Stimulated activated CD8-positive, alpha-beta memory T cell treated with anti-CD3 and anti-CD28 coated beads, Interleukin-4, amount 100 ng/mL, for 24 hours (primary cell): ENCODE measurements around the gene SLC39A1.

Experiments
- DNase-seq: peaks from one replicate; pipeline ENCODE4 v3.0.0-alpha.2; 2020; ENCODE audit warnings: low read depth

SLC39A1 gene

GRCh38 chr1:153977250-153978240, 14.2 kb upstream of the SLC39A1 start, which contains the start of gene JTB:
Gene JTB, minus strand, starts transcription at chr1:153977674. Its CDS starts 422 bp downstream, at chr1:153977252.
- peak; percentile 82 for DNase-seq

- no peak for DNase-seq
These were observed 13.5 kb upstream of the SLC39A1 start for GRCh38 chr1:153976819-153977249.

DNA sequence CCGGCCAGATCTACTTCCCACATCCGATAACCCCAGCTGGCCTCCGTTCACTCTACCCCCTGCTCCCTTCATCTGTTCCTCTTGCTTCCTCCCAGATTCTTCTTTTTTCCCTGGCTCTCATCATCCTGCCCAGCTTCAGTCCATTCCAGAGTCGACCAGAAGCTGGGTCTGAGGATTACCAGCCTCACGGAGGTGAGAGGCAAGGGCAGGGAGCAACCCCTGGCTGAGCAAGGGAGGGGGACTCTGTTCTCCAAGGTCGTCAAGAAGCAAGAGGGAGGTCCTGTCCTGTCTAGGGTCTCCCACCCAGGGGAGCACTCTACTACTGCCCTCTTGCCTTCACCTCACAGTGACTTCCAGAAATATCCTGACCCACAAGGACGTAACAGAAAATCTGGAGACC, 10.2 kb upstream of the SLC39A1 start:
- no peak for DNase-seq

- no peak for DNase-seq
These were observed 9.7 kb upstream of the SLC39A1 start for GRCh38 chr1:153973071-153973470.

DNA sequence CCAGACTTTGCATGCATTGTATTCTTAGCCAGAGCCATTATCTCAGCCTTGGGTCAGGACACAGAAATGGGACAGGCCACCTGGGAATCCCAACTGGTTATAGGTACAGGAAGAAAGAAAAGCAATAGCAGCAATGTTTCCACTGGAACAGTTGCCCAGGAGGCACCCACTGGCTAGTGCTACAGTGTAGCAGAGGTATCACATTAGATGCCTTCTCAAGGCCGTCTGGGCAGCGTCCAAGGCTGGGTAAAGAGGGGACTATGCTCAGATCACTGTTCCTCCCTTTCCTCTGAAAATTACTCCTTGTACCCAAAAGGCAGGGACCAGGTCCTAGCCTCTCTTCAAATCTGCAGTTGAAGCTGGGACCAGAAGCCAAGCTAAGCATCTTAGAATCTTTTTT, 7.0 kb upstream of the SLC39A1 start:
- DNase-seq, result no peak

DNA sequence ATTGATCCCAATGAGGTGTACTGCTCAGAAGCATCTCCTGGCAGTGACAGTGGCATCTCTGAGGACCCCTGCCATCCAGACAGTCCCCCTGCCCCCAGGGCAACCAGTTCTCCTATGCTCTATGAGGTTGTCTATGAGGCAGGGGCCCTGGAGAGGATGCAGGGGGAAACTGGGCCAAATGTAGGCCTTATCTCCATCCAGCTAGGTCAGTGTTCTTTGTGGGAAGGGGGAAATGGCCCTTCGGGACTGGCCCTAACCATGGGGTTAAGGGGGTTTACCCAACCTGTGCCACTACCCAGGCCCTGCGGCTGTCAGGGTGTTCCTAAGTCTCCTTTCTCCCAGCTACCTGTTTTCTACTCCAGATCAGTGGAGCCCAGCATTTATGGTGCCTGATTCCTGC, 5.6 kb upstream of the SLC39A1 start:
- no peak for DNase-seq

DNA sequence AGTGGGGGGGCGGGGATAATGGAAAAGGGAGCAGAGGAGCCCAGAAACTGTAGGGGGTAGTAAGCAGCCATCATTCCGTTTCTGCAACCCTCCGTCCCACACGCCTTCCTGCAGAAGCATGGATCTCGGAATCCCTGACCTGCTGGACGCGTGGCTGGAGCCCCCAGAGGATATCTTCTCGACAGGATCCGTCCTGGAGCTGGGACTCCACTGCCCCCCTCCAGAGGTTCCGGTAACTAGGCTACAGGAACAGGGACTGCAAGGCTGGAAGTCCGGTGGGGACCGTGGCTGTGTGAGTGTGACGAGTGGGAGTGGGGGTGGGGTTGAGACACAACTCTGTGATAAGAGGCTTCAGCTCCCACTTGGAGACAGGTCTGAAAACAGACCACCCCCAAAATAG, 5.1 kb upstream of the SLC39A1 start:
- DNase-seq, result no peak

GRCh38 chr1:153968000-153968363, 4.6 kb upstream of the SLC39A1 start:
- no peak for DNase-seq

GRCh38 chr1:153967107-153967999, 4.0 kb upstream of the SLC39A1 start, which contains the start of gene CREB3L4:
Gene CREB3L4, plus strand, starts transcription at chr1:153967902. Its CDS starts 624 bp downstream, at chr1:153968526.
- DNase-seq, result peak; percentile 70

DNA sequence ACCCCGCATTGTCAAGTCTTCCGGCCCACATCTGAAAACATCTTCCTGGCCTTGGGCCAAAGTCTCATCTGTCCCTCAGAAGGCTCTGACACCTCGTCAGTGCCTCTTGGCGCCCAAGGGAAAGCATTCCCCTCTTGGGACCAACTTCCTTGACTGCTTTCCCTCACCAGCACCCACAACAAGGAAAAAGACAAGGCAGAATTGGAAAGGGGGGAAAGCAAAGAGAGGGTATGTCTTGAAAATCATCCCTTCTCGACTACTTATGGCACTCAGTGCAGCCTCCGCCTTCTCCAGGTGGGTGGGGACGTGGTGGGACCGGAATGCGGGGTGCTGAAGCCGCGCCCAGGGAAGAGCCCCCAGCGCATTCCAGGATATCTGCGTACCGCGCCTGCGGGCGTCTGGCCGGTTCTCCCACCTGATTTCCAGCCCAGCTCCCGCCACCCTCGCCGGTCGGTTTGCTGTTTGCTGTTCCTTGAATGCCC, 554 bp upstream of the SLC39A1 start:
- DNase-seq, result no peak

DNA sequence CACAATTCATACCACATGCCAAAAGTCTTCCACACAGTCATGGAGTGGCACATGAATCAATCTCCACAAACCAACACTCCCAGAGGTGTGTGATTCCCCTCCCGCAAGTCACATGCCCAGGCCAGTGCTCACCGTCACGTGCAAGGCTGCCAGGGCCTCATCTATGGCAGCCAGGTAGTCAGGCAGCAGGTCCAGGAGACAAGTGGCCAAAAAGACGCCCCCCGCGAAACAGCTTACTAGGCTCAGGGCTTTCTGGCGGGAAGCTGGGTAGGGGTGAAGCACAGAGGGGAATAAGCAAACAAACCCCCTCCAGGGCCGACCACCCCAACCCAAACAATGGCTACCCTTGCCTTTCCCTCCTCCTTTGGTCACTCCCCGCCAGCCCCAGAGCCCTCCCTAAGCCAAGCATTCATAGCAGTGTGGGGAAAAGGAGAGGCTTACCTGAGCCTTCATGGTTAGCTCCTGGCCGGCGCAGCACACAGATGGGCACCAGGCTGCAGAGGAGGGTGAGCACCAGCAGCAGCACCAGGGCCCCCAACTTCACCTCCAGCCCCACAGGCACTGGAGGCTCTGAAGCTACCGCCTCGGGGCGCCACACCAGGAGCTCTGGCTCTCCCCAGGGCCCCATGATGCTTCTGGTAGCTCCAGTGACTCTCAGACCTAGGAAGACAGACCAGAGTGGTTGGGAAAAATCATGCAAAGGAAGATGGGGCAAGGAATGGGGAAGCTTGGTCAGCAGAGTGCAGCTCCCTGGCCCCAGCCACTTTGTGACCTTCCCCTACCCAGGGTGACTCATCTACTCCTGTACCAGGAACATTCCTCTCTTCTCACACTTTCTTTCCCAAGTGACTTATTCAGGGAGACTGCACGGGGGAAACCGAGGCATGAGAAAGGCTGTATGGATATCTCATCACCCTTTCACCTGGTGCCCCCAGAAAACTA, 978 bp downstream of the SLC39A1 start:
- DNase-seq, result no peak

DNA sequence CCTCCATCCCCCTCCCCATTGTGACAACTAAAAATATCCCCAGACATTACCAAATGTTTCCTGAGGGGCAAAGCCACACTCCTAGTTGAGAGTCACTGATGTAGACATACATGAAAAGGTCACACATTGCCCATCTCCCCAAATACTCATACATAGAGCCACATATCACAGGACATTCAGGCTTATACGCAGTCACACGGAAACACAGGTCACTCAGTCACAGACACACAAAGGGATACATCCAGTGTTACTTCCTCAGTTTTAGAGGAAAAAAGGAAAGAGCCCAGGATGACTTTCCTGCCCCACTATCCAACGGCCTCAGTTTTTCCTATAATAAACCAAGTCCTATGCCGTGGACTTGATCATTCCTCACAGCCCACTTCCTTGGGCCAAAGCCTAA, 1.9 kb downstream of the SLC39A1 start:
- no peak for DNase-seq

GRCh38 chr1:153960206-153960605, 3.1 kb downstream of the SLC39A1 start:
- no peak for DNase-seq

DNA sequence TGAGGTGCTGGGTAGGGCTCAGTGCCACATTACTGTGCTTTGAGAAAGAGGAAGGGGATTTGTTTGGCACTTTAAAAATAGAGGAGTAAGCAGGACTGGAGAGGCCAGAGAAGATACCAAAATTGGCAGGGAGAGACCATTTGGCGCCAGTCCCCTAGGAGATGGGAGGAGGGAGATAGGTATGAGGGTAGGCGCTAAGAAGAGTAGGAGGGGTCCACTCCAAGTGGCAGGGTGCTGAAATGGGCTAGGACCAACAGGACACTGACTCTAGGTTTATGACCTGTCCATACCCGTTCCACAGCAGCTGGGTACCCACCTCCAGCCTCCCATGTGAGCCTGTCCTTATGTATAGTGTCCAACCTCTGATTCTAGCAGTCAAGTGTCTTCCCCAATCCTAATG, 3.9 kb downstream of the SLC39A1 start:
- DNase-seq, result no peak

DNA sequence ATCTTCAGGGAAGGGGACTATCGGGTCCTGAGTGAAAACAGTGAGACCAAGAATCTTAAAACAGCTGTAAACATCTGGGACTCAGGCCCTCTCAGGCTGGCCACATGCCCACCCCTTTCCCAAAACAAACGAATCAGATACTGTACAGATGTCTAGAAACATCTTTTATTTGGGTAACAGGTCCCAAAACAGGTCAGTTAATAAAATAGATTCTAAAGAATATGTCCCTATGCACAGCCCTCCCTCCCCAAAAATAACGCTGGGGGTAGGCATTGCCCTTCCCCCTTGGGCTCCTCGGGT, 4.4 kb downstream of the SLC39A1 start:
- no peak for DNase-seq

- peak; percentile 95 for DNase-seq
These were observed 5.0 kb downstream of the SLC39A1 start, which contains the start of gene CRTC2 for GRCh38 chr1:153958111-153958960. Gene CRTC2, minus strand, starts transcription at chr1:153958612. Its CDS starts 115 bp downstream, at chr1:153958497.

GRCh38 chr1:153957744-153958110, 5.6 kb downstream of the SLC39A1 start:
- no peak for DNase-seq

GRCh38 chr1:153956997-153957715, 6.2 kb downstream of the SLC39A1 start:
- no peak for DNase-seq

- DNase-seq, result no peak
These were observed 8.5 kb downstream of the SLC39A1 start for GRCh38 chr1:153954826-153955225.

DNA sequence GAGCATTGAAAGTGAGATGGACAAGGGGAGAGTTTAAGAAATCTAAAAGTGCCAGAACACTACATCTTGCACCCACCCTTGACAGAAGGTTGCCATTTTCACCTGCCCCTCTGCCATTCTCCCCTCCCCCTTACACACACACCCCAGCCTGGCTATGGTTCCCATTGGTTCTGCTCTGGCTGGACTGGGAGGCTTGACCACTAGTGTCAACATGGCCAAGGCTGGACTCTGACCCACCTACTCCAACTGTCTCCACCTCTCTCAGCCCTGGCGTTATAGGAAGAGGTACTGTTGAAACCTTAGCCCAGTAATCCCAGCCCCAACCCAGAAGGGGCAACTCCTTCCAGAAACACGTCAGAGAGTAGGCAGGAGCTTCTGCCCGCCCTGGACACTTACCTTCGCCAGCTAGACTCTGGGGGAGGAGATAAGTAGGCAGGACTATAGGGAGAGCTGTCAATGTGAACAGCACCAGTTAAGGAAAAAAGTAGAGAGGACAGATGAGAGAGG, 9.4 kb downstream of the SLC39A1 start:
- DNase-seq, result no peak
